A549 (cell line): Measurements from ENCODE around the gene ZPR1.

ENCODE experiments used
- CEBPB ChIP-seq, 2 experiments: fragments of >200 bp in 1 of 2; sonication (Bioruptor Twin) in 1 of 2; formaldehyde crosslinking in 1 of 2; IDR thresholded peaks; 2 replicates each; pipeline ENCODE4 v1.6.1; 2012 to 2016
- EP300 ChIP-seq, 2 experiments: fragments of >200 bp; sonication (Bioruptor Twin); formaldehyde crosslinking; IDR thresholded peaks; 2 replicates in 1 of 2; 3 replicates in 1 of 2; pipeline ENCODE4 v1.6.1; 2016 to 2017
- HOXB5 ChIP-seq: fragments of 250-450 bp; sonication (Bioruptor Pico); IDR thresholded peaks from 2 replicates; pipeline ENCODE4 v1.5.0; 2020; ENCODE audit warnings: mild to moderate bottlenecking, moderate library complexity
- JUN ChIP-seq, 2 experiments: fragments of >200 bp; sonication (Bioruptor Twin); formaldehyde crosslinking; IDR thresholded peaks; 2 replicates in 1 of 2; 3 replicates in 1 of 2; pipeline ENCODE4 v1.6.1; 2016 to 2017
- TP53 ChIP-seq: fragments of 250-450 bp; sonication (Bioruptor Pico); IDR thresholded peaks from 2 replicates; pipeline ENCODE4 v1.5.0; 2021; ENCODE audit warnings: mild to moderate bottlenecking, moderate library complexity
- TF ChIP-seq, protein P1 (sequence below): IDR thresholded peaks from 2 replicates; pipeline ENCODE4 v1.6.1; 2012
- TF ChIP-seq, protein P2 (sequence below): fragments of >200 bp; sonication (Bioruptor Twin); formaldehyde crosslinking; IDR thresholded peaks from 3 replicates; pipeline ENCODE4 v1.5.1; 2016

DNA sequence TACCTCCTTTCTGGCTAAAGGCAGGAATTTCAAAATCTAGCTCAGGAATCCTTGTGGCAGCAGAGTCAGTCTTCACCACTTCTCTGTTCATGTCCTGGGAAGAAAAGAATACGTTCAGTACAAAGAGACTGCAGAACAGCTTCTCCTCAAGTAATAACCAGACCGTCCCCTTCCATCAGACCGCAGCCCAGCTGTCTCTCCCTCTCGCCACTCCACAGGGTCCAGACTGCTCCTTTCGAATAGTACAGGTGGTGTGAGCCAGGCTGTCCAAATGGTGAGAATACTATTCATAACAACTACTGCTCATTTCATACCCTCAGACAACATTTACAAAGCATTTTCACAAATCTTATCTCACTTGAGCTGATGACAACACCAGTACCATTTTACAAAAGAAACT is 857 bp downstream of the ZPR1 start:
- no peak for TF ChIP-seq HOXB5 (CRISPR knock-in tag)
- no peak for TF ChIP-seq TP53 (CRISPR knock-in tag)
- TF ChIP-seq, protein P1, sequence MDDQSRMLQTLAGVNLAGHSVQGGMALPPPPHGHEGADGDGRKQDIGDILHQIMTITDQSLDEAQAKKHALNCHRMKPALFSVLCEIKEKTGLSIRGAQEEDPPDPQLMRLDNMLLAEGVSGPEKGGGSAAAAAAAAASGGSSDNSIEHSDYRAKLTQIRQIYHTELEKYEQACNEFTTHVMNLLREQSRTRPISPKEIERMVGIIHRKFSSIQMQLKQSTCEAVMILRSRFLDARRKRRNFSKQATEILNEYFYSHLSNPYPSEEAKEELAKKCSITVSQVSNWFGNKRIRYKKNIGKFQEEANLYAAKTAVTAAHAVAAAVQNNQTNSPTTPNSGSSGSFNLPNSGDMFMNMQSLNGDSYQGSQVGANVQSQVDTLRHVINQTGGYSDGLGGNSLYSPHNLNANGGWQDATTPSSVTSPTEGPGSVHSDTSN: no peak
- no peak for TF ChIP-seq JUN (IDR thresholded peaks at IDR 0.05)
- TF ChIP-seq, protein P2, sequence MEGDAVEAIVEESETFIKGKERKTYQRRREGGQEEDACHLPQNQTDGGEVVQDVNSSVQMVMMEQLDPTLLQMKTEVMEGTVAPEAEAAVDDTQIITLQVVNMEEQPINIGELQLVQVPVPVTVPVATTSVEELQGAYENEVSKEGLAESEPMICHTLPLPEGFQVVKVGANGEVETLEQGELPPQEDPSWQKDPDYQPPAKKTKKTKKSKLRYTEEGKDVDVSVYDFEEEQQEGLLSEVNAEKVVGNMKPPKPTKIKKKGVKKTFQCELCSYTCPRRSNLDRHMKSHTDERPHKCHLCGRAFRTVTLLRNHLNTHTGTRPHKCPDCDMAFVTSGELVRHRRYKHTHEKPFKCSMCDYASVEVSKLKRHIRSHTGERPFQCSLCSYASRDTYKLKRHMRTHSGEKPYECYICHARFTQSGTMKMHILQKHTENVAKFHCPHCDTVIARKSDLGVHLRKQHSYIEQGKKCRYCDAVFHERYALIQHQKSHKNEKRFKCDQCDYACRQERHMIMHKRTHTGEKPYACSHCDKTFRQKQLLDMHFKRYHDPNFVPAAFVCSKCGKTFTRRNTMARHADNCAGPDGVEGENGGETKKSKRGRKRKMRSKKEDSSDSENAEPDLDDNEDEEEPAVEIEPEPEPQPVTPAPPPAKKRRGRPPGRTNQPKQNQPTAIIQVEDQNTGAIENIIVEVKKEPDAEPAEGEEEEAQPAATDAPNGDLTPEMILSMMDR: no peak
- no peak for TF ChIP-seq CEBPB (IDR thresholded peaks at IDR 0.05)
- no peak for TF ChIP-seq EP300 (IDR thresholded peaks at IDR 0.05)
